AG04449 (cell line): ENCODE measurements around the gene ARHGAP15.

Experiments used
- CTCF ChIA-PET: fragments of 350-600 bp; formaldehyde crosslinking; extraction: SDS; loops from one replicate; lab custom pipeline; 2021; ENCODE audit warnings: antibody characterized with exemption; lab: Yijun Ruan, JAX
- POLR2A ChIA-PET: fragments of 400-600, 350-600 bp; formaldehyde crosslinking; extraction: SDS; loops from one replicate; lab custom pipeline; 2020; ENCODE audit warnings: antibody characterized with exemption, inconsistent platforms; lab: Yijun Ruan, JAX
- DNase-seq: peaks from one replicate; pipeline ENCODE4 v3.0.0-alpha.2; 2010; ENCODE audit warnings: low read depth, low spot score
- H3K4me3 ChIP-seq: 2 replicates; pipeline ENCODE4 v1.5.1; 2011; ENCODE audit warnings: low read depth, mild to moderate bottlenecking, control low read depth, low read length
- TF ChIP-seq, protein P1 (sequence below): IDR thresholded peaks from one replicate; pipeline ENCODE4 v1.5.1; 2011; ENCODE audit warnings: mild to moderate bottlenecking, moderate library complexity, low read length, control low read depth, inconsistent platforms; ENCODE audit not compliant: insufficient read depth; ENCODE audit errors: missing control alignments

Gene ARHGAP15

DNA sequence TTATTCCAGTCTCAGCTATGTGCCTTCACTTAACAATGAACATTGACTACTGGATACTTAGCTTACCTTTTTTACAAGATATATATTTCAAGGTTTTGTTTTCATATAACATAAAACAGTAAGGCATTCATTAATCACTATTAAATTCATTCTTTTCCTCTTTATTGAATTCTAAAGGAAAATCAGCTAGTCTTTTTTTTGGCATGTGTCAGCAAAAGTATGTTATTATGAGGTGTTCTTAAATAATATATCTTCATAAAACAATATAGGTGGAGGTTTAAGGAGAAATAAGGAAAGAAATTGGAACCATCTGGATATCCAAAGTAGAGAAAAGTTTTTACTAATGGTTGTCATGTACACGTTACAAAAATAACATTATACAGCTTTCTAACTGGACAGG lies 472.6 kb downstream of the ARHGAP15 start:
- no peak for DNase-seq
- POLR2A ChIA-PET, result no interaction called here
- CTCF ChIA-PET, result no interaction called here
- TF ChIP-seq, protein P1, sequence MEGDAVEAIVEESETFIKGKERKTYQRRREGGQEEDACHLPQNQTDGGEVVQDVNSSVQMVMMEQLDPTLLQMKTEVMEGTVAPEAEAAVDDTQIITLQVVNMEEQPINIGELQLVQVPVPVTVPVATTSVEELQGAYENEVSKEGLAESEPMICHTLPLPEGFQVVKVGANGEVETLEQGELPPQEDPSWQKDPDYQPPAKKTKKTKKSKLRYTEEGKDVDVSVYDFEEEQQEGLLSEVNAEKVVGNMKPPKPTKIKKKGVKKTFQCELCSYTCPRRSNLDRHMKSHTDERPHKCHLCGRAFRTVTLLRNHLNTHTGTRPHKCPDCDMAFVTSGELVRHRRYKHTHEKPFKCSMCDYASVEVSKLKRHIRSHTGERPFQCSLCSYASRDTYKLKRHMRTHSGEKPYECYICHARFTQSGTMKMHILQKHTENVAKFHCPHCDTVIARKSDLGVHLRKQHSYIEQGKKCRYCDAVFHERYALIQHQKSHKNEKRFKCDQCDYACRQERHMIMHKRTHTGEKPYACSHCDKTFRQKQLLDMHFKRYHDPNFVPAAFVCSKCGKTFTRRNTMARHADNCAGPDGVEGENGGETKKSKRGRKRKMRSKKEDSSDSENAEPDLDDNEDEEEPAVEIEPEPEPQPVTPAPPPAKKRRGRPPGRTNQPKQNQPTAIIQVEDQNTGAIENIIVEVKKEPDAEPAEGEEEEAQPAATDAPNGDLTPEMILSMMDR, result no peak
- H3K4me3 ChIP-seq, result no peak overlapping the region

DNA sequence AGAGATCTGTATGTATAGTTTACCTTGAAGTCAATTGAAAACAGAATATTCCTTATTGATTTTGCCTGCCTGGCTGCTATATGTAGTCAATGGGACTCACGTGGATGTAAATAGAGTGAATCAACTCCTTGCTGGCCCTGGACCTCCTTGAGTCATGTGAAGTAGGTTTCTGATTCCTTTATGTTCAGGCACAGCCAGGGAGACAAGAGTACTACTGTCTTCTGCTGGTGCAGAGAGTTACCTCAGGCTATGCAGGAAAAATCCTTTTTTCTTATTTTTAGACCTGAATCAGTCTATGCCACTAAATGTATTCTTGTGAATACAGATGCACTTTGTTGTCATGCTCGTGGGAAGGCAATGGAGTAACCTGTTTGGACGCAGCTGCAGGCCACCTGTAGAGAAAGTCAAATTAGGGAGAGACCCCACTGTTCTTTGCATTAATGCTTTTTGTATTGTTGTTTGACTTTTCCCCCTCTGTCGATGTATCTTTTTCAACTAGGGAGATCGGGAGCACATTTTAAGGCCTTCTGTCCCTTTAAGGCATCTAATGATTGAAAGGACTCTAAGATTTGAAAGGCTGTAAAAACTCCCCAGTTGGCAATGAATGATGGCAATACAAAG lies 473.9 kb downstream of the ARHGAP15 start:
- DNase-seq, result no peak
- ChIA-PET CTCF (interaction anchor here (0.9 kb wide), 1 partner anchor 10 kb away, joined by 3 read pairs; no protein-coding TSS in a partner anchor), POLR2A (no interaction called here)
- H3K4me3 ChIP-seq, result no peak overlapping the region
- TF ChIP-seq, protein P1, result no peak

DNA sequence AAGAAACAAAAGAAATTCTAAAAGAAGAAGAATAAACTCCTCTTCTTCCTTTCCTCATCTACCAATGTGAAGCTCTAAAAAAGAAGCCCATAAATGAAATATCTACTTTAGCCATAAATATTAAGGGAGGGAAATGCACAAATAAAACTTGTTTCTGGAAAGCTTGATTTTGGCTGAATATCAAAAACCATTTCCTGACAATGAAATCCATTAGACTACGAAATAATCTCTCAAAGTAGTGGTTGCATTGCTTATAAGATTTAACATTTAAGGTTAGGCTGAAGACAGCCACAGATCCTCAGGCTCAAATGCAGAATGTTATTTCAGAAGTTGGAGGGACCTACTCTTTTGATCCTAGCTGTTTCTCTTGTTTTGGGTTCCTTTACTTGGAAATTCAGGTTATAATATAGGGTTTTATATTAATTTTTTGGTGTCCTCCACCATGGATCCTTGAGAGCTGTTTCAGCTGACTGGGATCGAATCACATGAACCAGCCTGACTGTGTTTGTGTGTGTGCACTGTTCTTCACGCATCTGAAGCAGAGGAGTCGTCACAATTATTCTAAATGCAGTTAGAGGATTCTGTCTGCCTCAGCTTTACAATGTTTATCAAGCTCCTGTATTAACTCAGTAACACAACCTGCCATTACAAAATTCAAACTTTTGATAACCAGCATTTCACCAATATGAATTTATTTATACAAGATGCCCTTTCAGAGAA lies 474.8 kb downstream of the ARHGAP15 start:
- ChIA-PET CTCF (interaction anchor here (0.9 kb wide), 1 partner anchor 11 kb away, joined by 3 read pairs; no protein-coding TSS in a partner anchor), POLR2A (no interaction called here)
- DNase-seq, result no peak
- TF ChIP-seq, protein P1, result no peak
- H3K4me3 ChIP-seq, result no peak overlapping the region

DNA sequence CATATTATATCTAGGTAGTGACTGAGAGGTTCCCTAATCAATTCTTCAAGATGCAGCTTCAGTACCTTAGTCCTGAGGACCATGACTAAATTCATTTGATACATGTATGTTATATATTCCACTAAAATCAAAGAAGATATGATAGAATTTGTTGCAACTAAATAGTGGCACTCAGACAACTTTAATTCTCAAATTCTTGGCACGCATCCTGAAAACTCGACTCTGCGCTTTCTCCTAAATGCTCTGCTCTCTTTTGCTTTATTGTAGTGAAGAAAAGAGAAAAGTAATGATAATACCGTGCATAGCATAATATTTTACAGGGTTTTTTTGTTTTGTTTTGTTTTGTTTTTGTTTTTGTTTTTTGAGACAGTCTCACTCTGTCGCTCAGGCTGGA lies 475.3 kb downstream of the ARHGAP15 start:
- TF ChIP-seq, protein P1, result no peak
- ChIA-PET POLR2A (no interaction called here), CTCF (no interaction called here)
- DNase-seq, result no peak
- H3K4me3 ChIP-seq, result no peak overlapping the region

DNA sequence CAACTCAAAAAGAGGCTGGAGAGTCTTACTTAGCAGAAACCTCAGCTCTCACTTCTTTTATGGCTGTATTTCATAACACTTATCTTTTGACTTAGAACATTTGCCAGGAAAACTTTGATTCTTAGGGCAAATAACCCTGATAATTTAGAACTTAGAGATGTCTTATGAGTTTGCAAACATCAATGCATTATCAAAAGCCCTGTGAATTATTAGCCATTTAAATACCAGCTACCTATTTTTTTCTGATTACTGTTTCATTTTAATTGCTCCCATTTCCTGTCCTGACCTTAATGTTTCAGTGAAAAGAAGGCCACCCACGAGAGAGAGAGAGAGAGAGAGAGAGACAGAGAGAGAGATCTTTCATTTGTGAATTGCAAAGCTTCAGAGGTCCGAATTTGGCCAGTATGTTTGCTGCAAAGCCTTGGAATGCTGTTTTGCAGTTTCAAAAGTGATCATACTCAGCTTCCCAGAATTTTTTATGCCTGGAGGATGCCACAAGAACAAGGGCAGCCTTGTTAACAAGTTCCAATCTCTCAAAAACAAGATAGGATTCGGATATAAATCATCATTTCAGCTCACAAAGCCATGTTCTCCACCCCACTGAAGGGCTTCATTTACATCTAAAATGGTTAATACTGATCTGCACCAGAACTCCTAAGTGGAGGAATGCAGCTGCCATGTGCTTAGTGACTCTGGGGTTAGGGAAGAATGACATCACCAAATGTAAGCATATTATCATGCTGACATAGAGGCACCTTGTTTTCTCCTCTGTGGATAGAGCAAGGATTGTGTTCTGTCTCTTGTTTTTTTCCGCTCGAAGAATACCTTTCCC lies 478.2 kb downstream of the ARHGAP15 start:
- no peak overlapping the region for H3K4me3 ChIP-seq
- TF ChIP-seq, protein P1, result no peak
- ChIA-PET CTCF (no interaction called here), POLR2A (no interaction called here)
- no peak for DNase-seq

DNA sequence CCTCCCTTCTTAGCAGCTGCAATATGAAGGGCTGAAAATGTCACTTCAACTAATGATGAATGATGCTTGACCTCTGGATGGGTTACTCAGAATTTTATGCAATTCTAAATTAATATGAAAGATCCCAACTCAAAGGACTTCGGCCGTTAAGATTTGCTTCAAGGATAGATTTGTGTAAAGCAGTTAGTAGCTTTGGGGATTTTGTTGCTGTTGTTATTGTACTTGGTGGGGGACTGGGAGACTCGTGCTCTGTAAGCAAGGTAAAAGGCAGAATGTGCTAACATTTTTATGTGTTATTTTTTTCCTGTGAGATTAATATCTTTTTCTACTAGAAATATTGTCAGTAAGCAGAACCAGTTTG lies 478.8 kb downstream of the ARHGAP15 start:
- CTCF ChIA-PET, result no interaction called here
- TF ChIP-seq, protein P1, result no peak
- no peak overlapping the region for H3K4me3 ChIP-seq
- no peak for DNase-seq
- POLR2A ChIA-PET, result no interaction called here
